OCI-LY1 (cell line): ENCODE measurements around the gene CCDC97.

Source experiments
- H2AFZ ChIP-seq: fragments of 200-600 bp; sonication (generic), shearing (Covaris generic); 2 replicates; pipeline ENCODE4 v1.6.0; 2014; ENCODE audit warnings: antibody characterized with exemption, mild to moderate bottlenecking, low read length
- H3F3A ChIP-seq: fragments of 200-600 bp; sonication (generic), shearing (Covaris generic); 2 replicates; pipeline ENCODE4 v1.6.0; 2014; ENCODE audit warnings: mild to moderate bottlenecking, antibody characterized with exemption, low read length, moderate library complexity; ENCODE audit not compliant: insufficient read depth
- H3K27ac ChIP-seq: fragments of 200-600 bp; sonication (generic); 2 replicates; pipeline ENCODE4 v1.5.1; 2014; ENCODE audit warnings: low read length, mixed run types, mild to moderate bottlenecking, low read depth; ENCODE audit not compliant: poor library complexity, severe bottlenecking
- H3K27me3 ChIP-seq: fragments of 200-600 bp; sonication (generic); 2 replicates; pipeline ENCODE4 v1.6.0; 2014; ENCODE audit warnings: antibody characterized with exemption, mild to moderate bottlenecking, low read length, moderate library complexity; ENCODE audit not compliant: insufficient read depth
- H3K36me3 ChIP-seq: fragments of 200-600 bp; sonication (generic); 2 replicates; pipeline ENCODE4 v1.6.1; 2014; ENCODE audit warnings: mild to moderate bottlenecking, antibody characterized with exemption, low read length, moderate library complexity, mixed read lengths; ENCODE audit not compliant: insufficient read depth
- H3K4me1 ChIP-seq: fragments of 200-600 bp; sonication (generic); 2 replicates; pipeline ENCODE4 v1.5.1; 2014; ENCODE audit warnings: mild to moderate bottlenecking, low read length, moderate library complexity; ENCODE audit not compliant: insufficient read depth, severe bottlenecking
- H3K4me2 ChIP-seq: fragments of 200-600 bp; sonication (generic), shearing (Covaris generic); 2 replicates; pipeline ENCODE4 v1.6.1; 2014; ENCODE audit warnings: low read length
- H3K4me3 ChIP-seq: fragments of 200-600 bp; sonication (generic); 2 replicates; pipeline ENCODE4 v1.5.1; 2014; ENCODE audit warnings: low read length, low read depth, mild to moderate bottlenecking, mixed read lengths; ENCODE audit not compliant: poor library complexity, severe bottlenecking
- H3K79me2 ChIP-seq: fragments of 200-600 bp; shearing (Covaris generic); 2 replicates; pipeline ENCODE4 v1.6.1; 2016; ENCODE audit warnings: mixed run types, low read length, mixed read lengths; ENCODE audit not compliant: insufficient read depth
- H3K9ac ChIP-seq: fragments of 200-600 bp; sonication (generic), shearing (Covaris generic); 2 replicates; pipeline ENCODE4 v1.6.1; 2014; ENCODE audit warnings: mild to moderate bottlenecking, low read length, mixed read lengths
- H3K9me2 ChIP-seq: fragments of 200-600 bp; sonication (generic), shearing (Covaris generic); 2 replicates; pipeline ENCODE4 v1.6.1; 2014; ENCODE audit warnings: low read depth, mild to moderate bottlenecking, low read length, mixed read lengths
- H3K9me3 ChIP-seq: fragments of 200-600 bp; shearing (Covaris generic); 2 replicates; pipeline ENCODE4 v1.6.1; 2014; ENCODE audit warnings: low read length, mixed read lengths
- H4K20me1 ChIP-seq: fragments of 200-600 bp; sonication (generic), shearing (Covaris generic); 2 replicates; pipeline ENCODE4 v1.6.0; 2016; ENCODE audit warnings: mild to moderate bottlenecking, low read length; ENCODE audit not compliant: insufficient read depth
- CTCF ChIP-seq: fragments of 200-600 bp; sonication (generic), shearing (Covaris generic); IDR thresholded peaks from 2 replicates; pipeline ENCODE4 v1.5.1; 2017; ENCODE audit warnings: mild to moderate bottlenecking, antibody characterized with exemption, low read length, moderate library complexity, mixed read lengths
- EZH2 ChIP-seq: fragments of 200-600 bp; sonication (generic), shearing (Covaris generic); IDR thresholded peaks from 2 replicates; pipeline ENCODE4 v1.8.0; 2017; ENCODE audit warnings: borderline replicate concordance, mixed run types, mild to moderate bottlenecking, antibody characterized with exemption, low read length, moderate library complexity, mixed read lengths

The CCDC97 gene

DNA sequence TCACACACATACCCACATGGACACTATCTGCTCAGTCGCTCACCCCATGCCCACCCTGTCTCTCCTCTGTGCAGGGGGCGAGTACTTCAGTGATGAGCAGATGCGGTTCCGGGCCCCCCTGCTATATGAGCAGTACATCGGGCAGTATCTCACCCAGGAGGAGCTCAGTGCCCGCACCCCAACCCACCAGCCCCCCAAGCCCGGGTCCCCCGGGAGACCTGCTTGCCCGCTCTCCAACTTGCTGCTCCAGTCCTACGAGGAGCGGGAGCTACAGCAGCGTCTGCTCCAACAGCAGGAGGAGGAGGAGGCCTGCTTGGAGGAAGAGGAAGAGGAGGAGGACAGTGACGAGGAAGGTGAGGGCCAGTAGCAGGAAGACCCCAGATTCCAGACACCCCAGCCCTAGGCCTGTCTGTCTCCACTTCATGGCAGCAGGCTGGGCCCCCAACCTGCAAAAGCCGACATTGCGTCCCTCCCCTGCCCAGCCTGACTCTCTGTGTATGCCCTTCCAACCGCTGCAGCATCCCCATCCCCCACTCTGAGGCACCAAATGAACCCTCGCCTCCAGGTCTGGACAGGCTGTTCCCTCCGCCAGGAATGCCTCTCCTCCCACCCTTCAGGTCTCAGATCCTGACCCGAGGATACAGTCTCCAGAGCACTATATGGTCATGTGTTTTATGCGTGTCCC lies 9.7 kb downstream of the CCDC97 start:
- H3K9me2 ChIP-seq, result no peaks in the 10 kb centered on the region
- H3K4me1 ChIP-seq, result no peaks in the 10 kb centered on the region
- H3F3A ChIP-seq, result 0 out of 2 replicates have a peak, but pooled peaks cover 2% of the 10 kb centered on the region
- no peaks in the 10 kb centered on the region for H3K27me3 ChIP-seq
- H3K4me3 ChIP-seq, result no peak overlapping the region
- H2AFZ ChIP-seq, result no peak overlapping the region
- no peak overlapping the region for H3K27ac ChIP-seq
- no peak overlapping the region for H3K9ac ChIP-seq
- H3K79me2 ChIP-seq, result no peaks in the 10 kb centered on the region
- no peaks in the 10 kb centered on the region for H3K9me3 ChIP-seq
- H3K4me2 ChIP-seq, result no peak overlapping the region
- TF ChIP-seq CTCF (no peak), EZH2 (no peak)
- H3K36me3 ChIP-seq, result peaks cover 71% of the 10 kb centered on the region
- no peaks in the 10 kb centered on the region for H4K20me1 ChIP-seq

- H3K4me1 ChIP-seq, result no peaks in the 10 kb centered on the region
- peaks cover 69% of the 10 kb centered on the region for H3K36me3 ChIP-seq
- 0 out of 2 replicates have a peak, but pooled peaks cover 4% of the 10 kb centered on the region for H3F3A ChIP-seq
- no peak overlapping the region for H3K27ac ChIP-seq
- no peak overlapping the region for H3K4me3 ChIP-seq
- H3K79me2 ChIP-seq, result no peaks in the 10 kb centered on the region
- H2AFZ ChIP-seq, result no peak overlapping the region
- H3K27me3 ChIP-seq, result no peaks in the 10 kb centered on the region
- no peaks in the 10 kb centered on the region for H3K9me3 ChIP-seq
- no peak overlapping the region for H3K9ac ChIP-seq
- TF ChIP-seq EZH2, result no peak
- no peak for TF ChIP-seq CTCF
- H3K9me2 ChIP-seq, result no peaks in the 10 kb centered on the region
- no peaks in the 10 kb centered on the region for H4K20me1 ChIP-seq
- no peak overlapping the region for H3K4me2 ChIP-seq
Observed at GRCh38 chr19:41320185-41320518, 10.2 kb downstream of the CCDC97 start.

- Histone ChIP-seq H3K9me2 (no peaks in the 10 kb centered on the region), H4K20me1 (no peaks in the 10 kb centered on the region), H2AFZ (no peak overlapping the region), H3K4me3 (no peak overlapping the region), H3K9me3 (no peaks in the 10 kb centered on the region), H3F3A (0 out of 2 replicates have a peak, but pooled peaks cover 4% of the 10 kb centered on the region), H3K36me3 (peaks cover 68% of the 10 kb centered on the region), H3K4me1 (peaks cover 1% of the 10 kb centered on the region), H3K4me2 (no peak overlapping the region), H3K9ac (no peak overlapping the region), H3K27me3 (no peaks in the 10 kb centered on the region), H3K27ac (no peak overlapping the region), H3K79me2 (no peaks in the 10 kb centered on the region)
- TF ChIP-seq CTCF (no peak), EZH2 (no peak)
Observed at GRCh38 chr19:41320568-41320967, 10.6 kb downstream of the CCDC97 start.
